GM19099 (cell line): ENCODE data around the gene LRP3.

Experiments used
- POLR2A ChIP-seq: IDR thresholded peaks from 3 replicates; pipeline ENCODE4 v1.6.1; 2011; ENCODE audit warnings: low read depth; ENCODE audit not compliant: insufficient read length; ENCODE audit errors: extremely low read depth

The LRP3 gene, protein sequence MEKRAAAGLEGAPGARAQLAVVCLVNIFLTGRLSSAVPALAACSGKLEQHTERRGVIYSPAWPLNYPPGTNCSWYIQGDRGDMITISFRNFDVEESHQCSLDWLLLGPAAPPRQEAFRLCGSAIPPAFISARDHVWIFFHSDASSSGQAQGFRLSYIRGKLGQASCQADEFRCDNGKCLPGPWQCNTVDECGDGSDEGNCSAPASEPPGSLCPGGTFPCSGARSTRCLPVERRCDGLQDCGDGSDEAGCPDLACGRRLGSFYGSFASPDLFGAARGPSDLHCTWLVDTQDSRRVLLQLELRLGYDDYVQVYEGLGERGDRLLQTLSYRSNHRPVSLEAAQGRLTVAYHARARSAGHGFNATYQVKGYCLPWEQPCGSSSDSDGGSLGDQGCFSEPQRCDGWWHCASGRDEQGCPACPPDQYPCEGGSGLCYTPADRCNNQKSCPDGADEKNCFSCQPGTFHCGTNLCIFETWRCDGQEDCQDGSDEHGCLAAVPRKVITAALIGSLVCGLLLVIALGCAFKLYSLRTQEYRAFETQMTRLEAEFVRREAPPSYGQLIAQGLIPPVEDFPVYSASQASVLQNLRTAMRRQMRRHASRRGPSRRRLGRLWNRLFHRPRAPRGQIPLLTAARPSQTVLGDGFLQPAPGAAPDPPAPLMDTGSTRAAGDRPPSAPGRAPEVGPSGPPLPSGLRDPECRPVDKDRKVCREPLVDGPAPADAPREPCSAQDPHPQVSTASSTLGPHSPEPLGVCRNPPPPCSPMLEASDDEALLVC

GRCh38 chr19:33193865-33194362 lies at the start of gene LRP3:
LRP3 (plus strand) TSS chr19:33194330; CDS start chr19:33194786, 456 bp downstream.
- no peak for TF ChIP-seq POLR2A

- no peak for TF ChIP-seq POLR2A
Observed at GRCh38 chr19:33146209-33146608, 47.9 kb upstream of the LRP3 start.

GRCh38 chr19:33147538-33147937 lies 46.6 kb upstream of the LRP3 start:
- TF ChIP-seq POLR2A = no peak

- TF ChIP-seq POLR2A = no peak
Observed at GRCh38 chr19:33150852-33151518, 43.1 kb upstream of the LRP3 start.

DNA sequence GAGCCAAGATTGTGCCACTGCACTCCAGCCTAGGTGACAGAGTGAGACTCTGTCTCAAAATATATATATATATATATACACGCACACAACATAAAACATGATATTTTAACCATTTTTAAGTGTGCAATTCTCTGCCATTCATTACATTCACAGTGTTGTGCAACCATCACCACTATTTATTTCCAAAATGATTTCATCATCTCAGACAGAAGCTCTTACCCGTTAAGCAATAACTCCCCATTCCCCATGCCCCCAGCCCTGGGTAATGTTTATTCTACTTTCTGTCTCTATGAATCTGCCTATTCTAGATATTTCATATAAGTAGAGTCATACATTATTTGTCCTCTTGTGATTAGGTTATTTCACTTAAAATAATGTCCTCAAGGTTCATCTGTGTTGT lies 42.0 kb upstream of the LRP3 start:
- TF ChIP-seq POLR2A = no peak

DNA sequence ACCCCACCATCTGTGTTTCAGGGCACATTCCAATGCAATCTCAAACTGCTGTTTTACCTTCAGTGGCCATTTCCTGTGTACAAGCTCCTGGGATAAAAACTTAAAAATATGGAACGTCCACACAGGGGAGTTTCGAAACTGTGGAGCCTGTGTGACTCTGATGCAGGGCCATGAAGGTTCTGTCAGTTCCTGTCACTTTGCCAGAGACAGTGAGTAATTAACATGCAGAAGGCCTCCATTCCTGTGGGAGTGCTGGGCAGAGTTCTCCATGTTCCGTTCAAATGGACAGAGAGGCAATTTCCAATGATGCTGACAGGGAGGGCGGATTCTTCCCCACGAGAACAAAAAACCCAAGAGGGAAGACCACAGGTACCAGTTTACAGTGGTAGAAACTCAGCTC lies 37.8 kb upstream of the LRP3 start:
- no peak for TF ChIP-seq POLR2A

GRCh38 chr19:33157906-33158305 lies 36.2 kb upstream of the LRP3 start:
- no peak for TF ChIP-seq POLR2A

DNA sequence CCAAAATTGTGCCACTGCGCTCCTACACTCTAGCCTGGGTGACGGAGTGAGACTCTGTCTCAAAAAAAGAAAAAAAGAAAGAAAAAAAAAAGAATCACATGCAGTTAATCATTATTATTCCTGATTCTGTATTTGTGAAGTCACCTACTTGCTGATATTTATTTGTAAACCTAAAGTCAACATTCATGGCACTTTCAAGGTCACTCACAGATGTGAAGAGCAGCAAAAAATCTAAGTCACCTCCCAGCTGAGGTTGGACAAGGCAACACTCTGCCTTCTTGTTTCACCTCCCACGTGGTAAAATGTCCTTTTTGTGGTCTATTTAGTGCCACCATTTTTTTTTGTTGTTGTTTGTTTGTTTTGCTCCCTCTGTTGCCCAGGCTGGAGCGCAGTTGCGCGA lies 35.8 kb upstream of the LRP3 start:
- TF ChIP-seq POLR2A = no peak

- no peak for TF ChIP-seq POLR2A
Observed at GRCh38 chr19:33159149-33159548, 35.0 kb upstream of the LRP3 start.

GRCh38 chr19:33159893-33160292 lies 34.2 kb upstream of the LRP3 start:
- no peak for TF ChIP-seq POLR2A

DNA sequence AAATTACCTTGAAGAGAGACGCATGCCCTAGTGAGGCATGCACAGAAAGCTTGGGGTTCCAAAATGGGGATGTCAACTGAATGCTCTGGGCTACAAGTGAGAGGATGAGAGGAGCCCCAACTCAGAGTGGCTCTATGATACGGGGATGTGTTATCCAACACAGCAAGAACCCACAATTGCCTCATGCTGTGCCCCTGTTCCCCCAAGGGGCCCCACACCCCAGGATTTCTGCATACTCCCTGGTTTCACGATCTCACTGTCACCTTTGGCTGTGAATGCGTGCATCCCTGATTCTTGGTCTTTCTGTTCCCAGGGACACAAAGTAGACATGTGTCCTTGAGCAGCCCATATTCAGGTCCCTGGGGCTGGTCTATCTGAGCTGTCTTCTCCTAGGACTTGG lies 32.9 kb upstream of the LRP3 start:
- no peak for TF ChIP-seq POLR2A

GRCh38 chr19:33163481-33163880 lies 30.6 kb upstream of the LRP3 start:
- TF ChIP-seq POLR2A = no peak

GRCh38 chr19:33167438-33167837 lies 26.7 kb upstream of the LRP3 start:
- no peak for TF ChIP-seq POLR2A

- TF ChIP-seq POLR2A = no peak
Observed at GRCh38 chr19:33168528-33168927, 25.6 kb upstream of the LRP3 start.

DNA sequence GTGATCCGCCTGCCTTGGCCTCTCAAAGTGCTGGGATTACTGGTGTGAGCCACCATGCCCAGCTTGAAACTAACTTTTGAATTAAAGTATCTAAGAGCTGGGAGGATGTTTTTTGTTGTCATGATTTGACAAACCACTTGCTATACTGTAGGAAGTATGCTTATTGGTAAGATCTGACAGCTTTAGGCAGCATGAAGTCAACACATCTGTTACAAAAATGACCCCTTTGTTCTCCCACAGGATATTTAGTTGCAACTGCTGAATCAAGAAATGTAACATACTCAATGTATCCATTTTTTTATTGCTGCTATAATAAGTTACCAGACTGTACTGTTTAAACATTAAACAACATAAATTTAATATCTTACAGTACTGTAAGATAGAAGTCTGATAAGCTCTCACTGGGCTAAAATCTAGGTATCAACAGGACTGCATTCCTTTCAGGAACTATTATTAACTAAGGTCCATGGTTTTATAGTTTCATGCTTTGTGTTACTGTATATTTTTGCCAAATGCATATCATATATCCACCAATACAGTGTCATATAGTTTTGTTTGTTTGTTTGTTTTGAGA lies 22.8 kb upstream of the LRP3 start:
- TF ChIP-seq POLR2A = no peak
